ENCODE results near the gene DDX19B. TPM values are rescaled to one million over a fixed set of nuclear protein-coding genes. Genes with fewer than 3 reads are reported as not detected.
"Not testable (repeated sequence)": the region's sequence is repeated elsewhere in the genome, so short reads cannot be mapped to it uniquely, and the experiment has no call there.

The DDX19B gene
- total and polyA plus RNA-seq, 2 donors (not counting 3 experiments of a cell fraction or from before 2014, with no cell fraction given), result 28.1 to 34.3 TPM

DNA sequence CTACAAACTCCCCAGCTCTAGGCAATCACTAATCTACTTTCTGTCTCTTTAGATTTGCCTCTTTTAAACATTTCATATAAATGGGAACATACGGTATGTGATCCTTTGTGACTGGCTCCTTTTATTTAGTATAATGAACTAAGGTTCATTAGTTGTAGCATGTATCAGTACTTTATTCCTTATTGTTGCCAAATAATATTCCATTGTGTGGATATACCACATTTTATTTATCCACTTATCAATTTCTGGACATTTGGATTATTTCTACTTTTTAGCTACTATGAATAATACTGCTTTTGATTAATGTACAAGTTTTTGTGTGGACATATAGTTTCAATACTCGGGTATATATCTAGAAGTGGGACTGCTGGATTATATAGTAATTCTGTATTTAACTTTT, 7.9 kb downstream of the DDX19B start:
- POLR2A ChIA-PET, result no interaction called here
- intact Hi-C loops (cut with micrococcal nuclease) (no loop called here), dilution Hi-C loops (cut with MboI; ENCODE audit: extremely low pct_ligation_motif_present, low sequenced_read_pairs) (no loop called here)
- Histone ChIP-seq H3K27ac (ENCODE audit: insufficient read depth, low read depth, low read length) (no peak overlapping the region), H3K36me3 (ENCODE audit: control insufficient read depth in 2 of 2, extremely low read depth in 1 of 2, insufficient read depth in 2 of 2, low read length in 2 of 2) (no peaks in the 10 kb centered on the region), H4K20me1 (replicated peaks; ENCODE audit: control insufficient read depth, extremely low read depth, insufficient read depth, low read length) (peaks cover 2% of the 10 kb centered on the region), H3K4me1 (ENCODE audit: control insufficient read depth, extremely low read depth, insufficient read depth, low read length) (peaks cover 3% of the 10 kb centered on the region), H3K4me2 (ENCODE audit: insufficient read depth, low read length) (no peak overlapping the region), H3K9me1 (replicated peaks; ENCODE audit: control insufficient read depth, extremely low read depth, insufficient read depth, low read length) (no peaks in the 10 kb centered on the region), H3K9me3 (replicated peaks; ENCODE audit: control insufficient read depth, insufficient read depth, low read length) (no peaks in the 10 kb centered on the region), H2AFZ (ENCODE audit: low read depth, low read length) (no peak overlapping the region), H3K79me2 (ENCODE audit: control insufficient read depth, insufficient read depth, low read length) (peaks cover 22% of the 10 kb centered on the region), H3K9ac (replicated peaks; ENCODE audit: extremely low read depth, insufficient read depth, low read length) (no peak overlapping the region), H3K27me3 (ENCODE audit: control insufficient read depth in 2 of 2, insufficient read depth in 2 of 2, low read length in 2 of 2) (no peaks in the 10 kb centered on the region), H3K4me3 (replicated peaks in 1 of 3; ENCODE audit: insufficient read depth in 1 of 3, low read depth in 1 of 3, low read length in 3 of 3) (no peak overlapping the region)
- CTCF ChIA-PET, result interaction anchor here (1.2 kb wide), 1 partner anchor 29 kb away, joined by 4 read pairs; no protein-coding TSS in a partner anchor
- BruUV-seq (replicated peaks), result no TSS peak
- FAIRE-seq (no peak), DNase-seq (ENCODE audit: low read depth, low spot score) (no peak)
- no peak for TF ChIP-seq FOS (IDR thresholded peaks at IDR 0.05; ENCODE audit: borderline replicate concordance, insufficient read depth, low read length)
- TF ChIP-seq GATA2 (IDR thresholded peaks at IDR 0.05; ENCODE audit: insufficient read depth, insufficient read length, low read depth, low read length), result no peak
- no peak for TF ChIP-seq POLR2A (IDR thresholded peaks at IDR 0.05; ENCODE audit: low read depth, low read length)
- TF ChIP-seq, protein P1, sequence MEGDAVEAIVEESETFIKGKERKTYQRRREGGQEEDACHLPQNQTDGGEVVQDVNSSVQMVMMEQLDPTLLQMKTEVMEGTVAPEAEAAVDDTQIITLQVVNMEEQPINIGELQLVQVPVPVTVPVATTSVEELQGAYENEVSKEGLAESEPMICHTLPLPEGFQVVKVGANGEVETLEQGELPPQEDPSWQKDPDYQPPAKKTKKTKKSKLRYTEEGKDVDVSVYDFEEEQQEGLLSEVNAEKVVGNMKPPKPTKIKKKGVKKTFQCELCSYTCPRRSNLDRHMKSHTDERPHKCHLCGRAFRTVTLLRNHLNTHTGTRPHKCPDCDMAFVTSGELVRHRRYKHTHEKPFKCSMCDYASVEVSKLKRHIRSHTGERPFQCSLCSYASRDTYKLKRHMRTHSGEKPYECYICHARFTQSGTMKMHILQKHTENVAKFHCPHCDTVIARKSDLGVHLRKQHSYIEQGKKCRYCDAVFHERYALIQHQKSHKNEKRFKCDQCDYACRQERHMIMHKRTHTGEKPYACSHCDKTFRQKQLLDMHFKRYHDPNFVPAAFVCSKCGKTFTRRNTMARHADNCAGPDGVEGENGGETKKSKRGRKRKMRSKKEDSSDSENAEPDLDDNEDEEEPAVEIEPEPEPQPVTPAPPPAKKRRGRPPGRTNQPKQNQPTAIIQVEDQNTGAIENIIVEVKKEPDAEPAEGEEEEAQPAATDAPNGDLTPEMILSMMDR (IDR thresholded peaks at IDR 0.05; ENCODE audit: extremely low read depth in 1 of 2, insufficient read depth in 1 of 2, low read depth in 1 of 2, low read length in 2 of 2), result no peak
- no peak for TF ChIP-seq POLR2AphosphoS5 (IDR thresholded peaks at IDR 0.05; ENCODE audit: insufficient read depth, low read depth, low read length)
- TF ChIP-seq MAX (IDR thresholded peaks at IDR 0.05; ENCODE audit: insufficient read depth, insufficient read length), result no peak
- no peak for TF ChIP-seq EZH2 (IDR thresholded peaks at IDR 0.05; ENCODE audit: borderline replicate concordance, low read depth, low read length, severe bottlenecking)
- TF ChIP-seq JUN (IDR thresholded peaks at IDR 0.05; ENCODE audit: borderline replicate concordance, insufficient read depth, insufficient read length, low read depth), result no peak
- no peak for TF ChIP-seq MYC (IDR thresholded peaks at IDR 0.05; ENCODE audit: low read depth, low read length)

DNA sequence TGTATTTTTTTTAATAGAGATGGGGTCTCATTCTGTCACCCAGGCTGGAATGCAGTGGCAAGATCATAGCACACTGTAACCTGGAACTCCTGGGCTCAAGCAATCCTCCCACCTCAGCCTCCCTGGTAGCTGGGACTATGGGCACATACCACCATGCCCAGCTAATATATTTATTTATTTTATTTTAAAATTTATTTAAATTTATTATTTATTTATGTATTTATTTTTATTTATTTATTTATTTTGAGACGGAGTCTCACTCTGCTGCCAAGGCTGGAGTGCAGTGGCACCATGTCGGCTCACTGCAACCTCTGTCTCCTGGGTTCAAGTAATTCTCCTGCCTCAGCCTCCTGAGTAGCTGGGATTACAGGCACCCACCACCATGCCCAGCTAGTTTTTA, 8.7 kb downstream of the DDX19B start:
- CTCF ChIA-PET, result interaction anchor here (1.2 kb wide), 1 partner anchor 30 kb away, joined by 4 read pairs; no protein-coding TSS in a partner anchor
- H3K9me1 ChIP-seq (replicated peaks; ENCODE audit: control insufficient read depth, extremely low read depth, insufficient read depth, low read length); H3K4me3 ChIP-seq (replicated peaks in 1 of 3; ENCODE audit: insufficient read depth in 1 of 3, low read depth in 1 of 3, low read length in 3 of 3); H3K9me3 ChIP-seq (replicated peaks; ENCODE audit: control insufficient read depth, insufficient read depth, low read length); H4K20me1 ChIP-seq (replicated peaks; ENCODE audit: control insufficient read depth, extremely low read depth, insufficient read depth, low read length); H3K27ac ChIP-seq (ENCODE audit: insufficient read depth, low read depth, low read length); H3K36me3 ChIP-seq (ENCODE audit: control insufficient read depth in 2 of 2, extremely low read depth in 1 of 2, insufficient read depth in 2 of 2, low read length in 2 of 2); H3K9ac ChIP-seq (replicated peaks; ENCODE audit: extremely low read depth, insufficient read depth, low read length); H3K4me1 ChIP-seq (ENCODE audit: control insufficient read depth, extremely low read depth, insufficient read depth, low read length); intact Hi-C loops (cut with micrococcal nuclease); DNase-seq (ENCODE audit: low read depth, low spot score); H3K4me2 ChIP-seq (ENCODE audit: insufficient read depth, low read length); dilution Hi-C loops (cut with MboI; ENCODE audit: extremely low pct_ligation_motif_present, low sequenced_read_pairs); H2AFZ ChIP-seq (ENCODE audit: low read depth, low read length); BruUV-seq (replicated peaks); H3K27me3 ChIP-seq (ENCODE audit: control insufficient read depth in 2 of 2, insufficient read depth in 2 of 2, low read length in 2 of 2); FAIRE-seq; POLR2A ChIA-PET: not testable (repeated sequence)
- peaks cover 18% of the 10 kb centered on the region for H3K79me2 ChIP-seq (ENCODE audit: control insufficient read depth, insufficient read depth, low read length)

Measured in endothelial cell of umbilical vein (primary cell).